Fibroblast of the conjunctiva (primary cell): ENCODE data around the gene ZFHX3.

Experiments
- DNase-seq: peaks from one replicate; pipeline ENCODE4 v3.0.0-alpha.2; 2010; ENCODE audit warnings: low read depth

ZFHX3 gene

DNA sequence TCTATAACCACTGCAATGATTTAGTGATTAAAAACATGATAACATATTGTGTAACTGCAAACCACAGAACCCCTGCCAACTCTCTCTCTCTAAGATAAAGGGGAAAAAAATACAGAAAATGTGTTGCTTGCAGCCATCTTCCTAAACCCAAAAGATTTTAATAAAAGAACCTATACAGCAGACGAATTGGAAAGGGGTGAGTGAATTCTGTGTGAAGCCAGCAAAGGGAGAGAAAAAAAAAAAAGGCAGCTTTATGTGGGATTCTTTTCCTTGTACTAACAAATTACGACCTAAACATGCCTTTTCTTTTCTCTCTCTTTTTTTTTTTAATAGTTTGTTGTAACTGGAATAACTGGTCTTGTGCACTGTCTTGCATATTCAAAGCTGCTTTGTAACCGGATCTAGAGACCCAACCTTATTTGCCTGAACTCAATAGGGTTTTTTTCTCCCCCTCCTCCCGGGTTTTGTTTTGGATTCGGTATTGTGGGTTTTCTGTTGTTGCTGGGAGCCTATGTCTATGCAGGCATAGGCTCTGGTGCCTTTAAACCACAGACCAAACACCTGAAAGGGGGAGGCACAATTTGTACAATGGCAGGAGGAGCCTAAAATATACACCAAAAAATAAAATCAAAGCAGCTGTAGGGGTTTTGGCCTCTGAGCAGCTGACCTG, 7.0 kb upstream of the ZFHX3 start:
- DNase-seq, result no peak

DNA sequence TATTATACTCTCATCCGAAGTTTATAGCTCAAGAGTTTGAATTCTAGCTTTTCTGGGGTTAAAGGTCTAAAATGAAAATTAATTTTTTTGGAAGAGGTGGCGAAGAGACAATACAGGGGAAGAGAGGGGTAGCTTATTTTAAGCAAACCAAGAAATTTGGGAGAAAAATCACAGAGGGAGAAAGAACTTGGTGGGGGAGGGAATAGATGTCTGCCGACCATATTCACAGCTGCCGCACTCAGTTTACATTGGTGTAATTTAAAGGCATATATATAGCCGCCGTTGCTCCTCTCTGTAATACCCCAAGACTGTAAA, 6.5 kb upstream of the ZFHX3 start:
- no peak for DNase-seq

DNA sequence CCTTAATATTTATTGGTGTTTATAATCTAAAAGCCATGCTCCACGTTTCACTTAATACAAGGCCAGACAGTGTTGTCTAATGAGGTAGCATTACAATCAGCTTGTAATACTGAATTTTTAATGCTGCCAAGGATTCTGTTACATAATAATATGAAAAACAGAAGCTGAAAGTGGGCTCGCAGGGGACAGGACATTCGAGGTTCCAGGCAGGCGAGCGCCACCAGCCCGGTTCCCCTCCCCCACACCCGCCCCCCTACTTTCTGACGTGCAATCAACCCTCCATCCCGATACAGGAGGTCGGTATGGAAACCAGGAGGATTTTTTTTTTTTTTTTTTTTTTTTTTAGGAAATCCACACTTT, 6.2 kb upstream of the ZFHX3 start:
- DNase-seq, result no peak

DNA sequence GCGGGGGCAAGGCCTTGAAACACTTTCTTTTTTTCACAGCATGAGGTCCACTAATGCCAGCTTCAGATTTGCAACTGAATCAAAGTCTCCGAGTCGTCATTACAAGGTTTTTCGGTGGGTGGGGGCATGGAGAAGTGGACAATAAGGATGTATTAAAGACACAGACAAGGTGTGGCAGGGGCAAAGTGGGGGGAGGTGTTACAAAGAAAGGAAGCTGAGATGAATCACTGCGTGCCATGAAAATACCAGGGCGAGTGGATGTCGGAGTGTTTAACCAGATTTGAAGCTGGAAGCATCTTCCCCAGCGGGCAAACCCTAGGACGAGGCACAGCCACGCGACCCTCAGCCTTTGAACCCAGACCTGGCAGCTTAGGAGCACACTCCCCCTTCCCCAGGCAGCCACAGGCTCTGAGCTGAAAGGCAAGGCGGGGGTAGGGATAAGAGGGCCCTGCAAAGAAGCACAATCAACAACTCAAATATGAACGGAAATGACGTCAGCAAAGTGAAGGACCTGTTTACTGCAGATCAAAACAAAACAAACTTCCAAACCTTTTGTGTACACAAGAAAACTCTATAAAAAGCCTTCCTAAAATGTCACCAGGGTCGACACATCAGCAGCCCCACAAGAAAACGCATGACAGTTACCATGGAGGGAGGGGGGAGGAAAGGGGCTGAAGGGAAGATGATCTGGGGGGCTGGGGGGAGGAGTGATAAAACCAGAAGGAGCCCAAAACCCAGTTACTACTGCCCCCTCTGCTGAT, 5.6 kb upstream of the ZFHX3 start:
- no peak for DNase-seq

DNA sequence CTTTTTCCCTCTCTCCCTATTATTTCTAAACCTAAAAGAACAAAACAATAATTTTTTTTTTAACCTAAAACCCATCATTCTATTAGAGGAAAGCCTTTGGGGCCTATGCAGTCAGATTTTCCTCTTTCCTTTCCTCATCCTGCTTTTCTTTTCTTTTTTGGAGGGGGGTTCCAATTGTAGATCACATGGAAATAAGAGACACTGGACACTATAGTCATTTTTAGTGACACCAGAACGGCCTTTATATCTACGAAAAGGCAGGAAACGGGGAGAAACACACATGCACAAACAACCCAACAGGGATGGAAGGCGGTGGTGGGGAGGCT, 5.1 kb upstream of the ZFHX3 start:
- no peak for DNase-seq

DNA sequence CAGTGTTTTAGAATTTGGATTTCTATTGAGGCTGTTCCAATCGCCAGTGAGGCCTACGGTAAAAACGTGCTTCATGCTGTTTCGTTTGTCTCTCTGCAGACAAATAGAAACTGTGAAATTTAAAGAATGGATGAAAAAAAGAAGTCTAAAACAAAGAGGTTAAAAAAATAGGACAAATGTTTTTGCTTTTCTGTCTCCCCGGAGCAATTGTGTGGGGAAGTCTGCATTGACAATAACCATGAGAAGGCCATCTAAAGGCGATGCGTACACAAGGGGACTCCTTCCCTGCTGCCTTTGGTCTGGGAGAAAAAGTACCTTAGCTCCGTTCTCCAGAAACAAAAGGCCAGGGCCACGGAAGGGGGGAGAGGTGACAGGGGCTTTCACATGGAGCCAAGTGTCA, 4.6 kb upstream of the ZFHX3 start:
- no peak for DNase-seq

DNA sequence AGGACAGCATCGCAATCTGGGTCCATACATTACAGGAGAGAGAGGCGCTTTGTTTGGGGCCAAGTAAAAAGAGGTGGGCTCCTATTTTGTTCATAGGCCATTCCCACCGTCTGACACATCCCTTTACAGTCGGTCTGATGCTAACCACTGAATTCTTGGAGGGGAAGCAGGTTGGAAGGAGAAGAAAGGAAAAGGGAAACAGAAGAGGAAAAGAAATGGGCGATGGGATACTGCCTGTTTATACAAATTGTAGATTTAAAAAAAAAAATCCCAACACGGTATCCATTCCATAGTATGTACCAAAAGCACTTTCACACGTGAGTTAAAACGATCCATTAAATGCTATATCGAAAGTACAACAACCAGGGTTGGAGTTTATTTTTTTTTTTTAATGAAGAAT, 4.0 kb upstream of the ZFHX3 start:
- no peak for DNase-seq

DNA sequence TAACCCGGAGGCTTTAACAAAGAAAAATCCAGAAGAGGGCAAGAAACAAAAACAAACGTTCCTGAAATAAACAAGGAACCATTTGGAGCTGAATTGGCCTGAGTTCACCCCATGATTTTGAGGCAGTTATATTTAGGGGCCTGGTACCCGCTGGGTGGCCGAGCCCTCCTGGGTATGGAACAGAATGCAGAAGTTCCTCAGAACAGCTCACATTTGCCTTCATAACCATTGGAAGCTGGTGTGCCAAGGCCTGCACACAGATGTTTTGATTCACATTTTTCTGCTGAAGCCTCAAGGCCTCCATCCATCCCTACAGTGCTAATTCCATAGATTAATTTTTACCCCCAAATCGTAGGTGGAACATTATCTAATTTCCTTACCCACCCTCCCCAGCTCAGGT, 3.3 kb upstream of the ZFHX3 start:
- DNase-seq, result no peak

DNA sequence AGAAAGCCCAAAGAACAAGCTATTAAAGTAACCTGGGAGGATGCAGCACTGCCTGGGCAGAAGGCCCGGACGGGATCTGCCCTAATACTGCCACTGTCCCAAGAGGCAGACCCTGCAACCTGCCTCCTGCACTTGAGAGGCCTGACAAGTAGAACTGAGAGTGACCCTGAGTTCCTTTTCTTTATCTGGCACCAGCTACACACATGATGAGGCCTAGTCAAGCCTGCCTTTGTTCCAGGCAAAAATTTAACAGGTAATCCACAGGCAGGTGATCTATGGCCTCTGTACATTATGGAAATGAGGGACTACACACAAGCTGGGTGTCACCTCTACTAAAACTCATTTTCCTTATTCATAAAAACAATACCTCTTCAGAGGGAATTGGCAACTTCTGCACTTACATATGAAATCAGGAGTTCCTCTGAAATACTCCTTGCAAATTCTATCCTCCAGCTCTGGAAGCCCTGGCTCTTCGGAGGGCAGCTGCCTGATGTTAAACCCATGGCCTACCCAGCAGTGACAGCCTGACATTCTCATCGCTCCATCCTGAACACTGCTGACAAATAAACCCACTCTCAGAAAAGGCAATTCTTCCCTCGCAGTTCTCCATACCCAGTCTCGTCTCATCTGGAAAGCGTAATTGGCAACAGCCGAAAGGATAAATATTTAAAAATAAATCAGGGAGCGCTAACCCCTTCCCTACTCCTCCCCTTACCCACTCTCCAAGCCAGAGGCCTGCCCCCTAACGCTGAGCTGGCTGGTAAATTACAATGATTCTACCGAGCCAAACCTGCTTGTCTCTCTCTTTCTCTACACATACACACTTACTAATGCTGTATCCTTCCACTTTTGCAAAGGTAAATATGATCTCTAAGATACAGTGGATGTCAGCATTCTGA, 2.5 kb upstream of the ZFHX3 start:
- no peak for DNase-seq

DNA sequence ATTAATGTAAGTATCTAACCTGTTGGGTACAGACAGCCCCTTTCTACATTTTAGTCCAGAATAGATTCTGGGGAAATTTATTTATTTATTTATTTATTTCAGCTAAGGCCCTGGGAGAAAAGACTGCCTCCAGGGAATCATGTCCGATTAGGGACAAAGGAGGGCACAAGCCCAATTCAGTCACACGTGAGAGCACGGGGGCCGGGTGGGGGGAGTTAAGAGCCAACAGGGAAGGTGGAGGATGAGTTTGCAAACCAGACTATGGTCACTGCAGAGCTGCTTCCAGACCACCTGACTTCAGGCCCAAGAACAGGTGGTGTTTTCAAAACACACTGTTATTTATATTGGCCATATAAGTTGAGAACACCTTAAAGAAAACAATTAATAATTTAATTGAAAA, 1.6 kb upstream of the ZFHX3 start:
- no peak for DNase-seq

DNA sequence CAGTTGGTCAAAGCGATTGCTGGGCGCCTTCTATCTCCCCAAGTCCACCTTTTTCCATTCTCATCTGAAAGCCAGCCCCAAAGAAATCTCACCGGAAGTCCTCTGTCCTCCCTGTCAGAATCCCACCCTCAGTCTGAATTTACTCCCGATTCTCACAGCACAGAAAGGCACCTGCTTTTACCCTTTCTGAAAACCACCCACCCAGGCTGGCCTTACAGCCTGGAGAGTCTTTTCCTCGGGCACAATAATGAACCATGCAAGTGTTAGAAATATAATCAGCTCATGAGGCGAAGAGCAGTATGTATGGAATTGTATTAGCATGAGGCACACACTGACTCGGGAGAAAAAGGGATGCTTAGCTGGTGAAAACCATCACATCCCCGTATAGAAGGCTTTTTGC, 1.2 kb upstream of the ZFHX3 start:
- DNase-seq, result no peak

DNA sequence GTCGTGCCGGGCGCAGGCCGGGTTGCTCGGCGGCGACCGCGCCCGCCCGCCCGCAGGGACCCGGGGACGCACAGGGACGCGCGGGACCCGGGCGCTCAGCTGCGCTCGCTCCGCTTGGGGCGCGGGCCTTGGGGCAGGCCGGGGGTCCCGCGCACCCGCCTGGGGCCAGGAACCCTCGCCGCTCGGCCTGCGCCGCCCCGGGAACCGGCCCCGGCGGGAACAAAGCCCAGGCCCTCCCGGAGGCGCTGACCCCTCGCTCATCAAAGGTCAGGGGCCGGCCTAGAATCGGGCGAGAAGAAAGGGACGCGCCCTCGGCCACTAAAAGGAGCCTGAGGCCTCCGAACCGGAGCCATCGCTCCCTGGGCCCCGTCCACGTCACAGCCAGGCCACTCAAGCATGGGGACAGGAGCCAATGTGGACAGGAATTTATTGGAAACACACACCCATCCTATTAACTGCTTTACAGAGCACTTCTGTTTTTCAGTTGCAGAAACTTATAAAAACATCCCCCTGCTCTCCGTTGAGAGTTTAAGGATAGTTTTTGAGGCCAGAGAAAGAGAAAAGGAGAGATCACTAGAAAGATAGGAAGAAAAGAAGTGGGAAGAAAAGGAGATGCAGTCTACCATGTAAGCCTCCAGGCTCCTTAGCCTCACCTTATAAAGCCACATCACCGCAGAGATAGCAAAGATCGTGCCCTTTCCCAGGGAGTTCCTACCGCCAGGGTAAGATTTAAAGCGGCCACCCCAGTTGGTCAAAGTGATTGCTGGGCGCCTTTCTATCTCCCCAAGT, 558 bp upstream of the ZFHX3 start:
- no peak for DNase-seq

DNA sequence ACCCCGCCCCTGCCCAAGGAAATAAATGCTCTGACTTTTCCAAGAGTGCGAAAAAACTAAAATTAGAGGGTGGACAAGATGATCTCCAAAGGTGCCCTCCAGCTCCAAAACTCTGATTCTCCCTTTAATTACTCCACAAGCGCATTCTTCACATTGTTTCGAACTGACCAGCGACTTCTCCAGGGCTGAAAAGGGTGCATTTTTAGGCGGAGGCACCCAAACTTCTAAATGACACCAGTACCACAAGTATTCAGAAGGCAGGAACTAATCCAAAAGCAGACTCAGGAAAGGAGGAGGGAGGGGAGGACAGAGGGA, 750 bp downstream of the ZFHX3 start:
- no peak for DNase-seq

DNA sequence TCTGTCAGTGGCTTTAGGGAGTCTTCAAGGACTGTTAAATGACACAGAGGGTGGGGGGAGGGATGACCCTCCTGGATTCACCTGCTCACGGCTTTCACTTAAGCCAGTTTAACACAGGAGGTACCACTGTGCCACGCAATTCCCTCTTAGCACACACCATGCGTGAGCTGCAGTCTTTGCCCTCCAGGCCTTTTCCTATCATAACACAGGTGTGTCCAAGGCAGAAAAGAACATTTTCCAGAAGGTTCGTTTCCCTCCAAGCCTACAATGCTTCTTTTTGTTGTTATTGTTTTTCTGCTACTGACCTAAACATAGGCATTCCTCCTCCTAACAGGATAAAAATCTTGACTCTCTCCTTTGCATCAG, 1.1 kb downstream of the ZFHX3 start:
- no peak for DNase-seq

DNA sequence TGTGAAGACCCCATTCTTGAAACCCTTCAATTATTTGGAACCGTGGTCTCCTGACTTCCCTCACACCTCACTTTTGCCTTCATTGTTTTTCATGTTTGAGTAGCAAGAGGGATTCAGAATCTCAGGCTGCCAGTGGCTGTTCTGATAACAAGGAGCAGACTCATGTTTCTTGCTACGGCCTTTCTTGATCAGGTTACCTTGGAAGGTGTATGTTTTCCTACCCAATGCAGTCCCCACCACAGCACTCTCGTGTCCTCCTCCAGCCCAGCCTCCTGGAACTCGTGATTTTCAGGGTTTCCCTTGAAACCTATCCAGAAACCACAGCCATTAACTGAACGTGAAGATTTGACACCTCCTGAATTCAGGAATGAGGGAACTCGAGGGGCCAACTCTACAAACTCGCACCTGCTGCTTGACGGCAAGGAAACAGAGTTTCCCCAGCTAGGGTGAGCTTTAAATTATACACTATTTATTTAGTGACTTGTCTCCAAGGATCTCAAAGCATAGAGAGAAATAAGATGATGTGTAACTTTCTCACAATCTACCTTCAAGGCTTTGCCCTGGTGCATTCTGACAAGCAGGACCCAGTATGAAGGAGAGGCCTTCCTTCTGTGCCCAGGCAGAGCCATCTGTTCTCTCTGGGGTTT, 1.6 kb downstream of the ZFHX3 start:
- DNase-seq, result no peak

DNA sequence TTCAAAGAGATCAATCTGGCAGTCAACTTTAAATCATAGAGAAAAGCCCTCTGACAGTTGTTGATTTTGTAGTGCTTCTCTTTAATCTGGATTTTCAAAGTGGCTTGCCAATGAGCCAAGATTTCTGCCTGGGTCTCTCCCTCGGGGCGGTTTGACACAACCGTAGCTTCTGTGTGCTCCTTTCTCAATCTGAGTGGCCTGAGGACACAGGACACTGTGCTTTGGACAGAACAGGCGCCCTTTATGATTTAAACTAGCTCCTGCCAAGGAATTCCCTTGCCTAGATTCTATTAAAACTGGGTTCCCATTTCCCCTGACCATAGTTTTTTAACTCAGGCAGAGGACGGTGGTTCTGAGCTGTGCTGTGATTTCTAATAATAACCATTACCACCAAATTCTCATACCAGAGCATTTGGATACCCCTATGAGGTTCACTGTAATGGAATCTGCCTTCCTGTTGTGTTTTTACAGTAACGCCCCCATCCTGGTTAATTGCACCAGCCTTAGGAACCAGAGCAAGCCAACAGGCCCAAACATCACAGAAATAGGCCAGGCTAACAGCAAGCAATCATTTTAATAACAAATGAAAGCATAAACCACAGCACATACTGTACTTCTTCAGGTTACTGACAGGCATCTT, 4.0 kb downstream of the ZFHX3 start:
- no peak for DNase-seq

DNA sequence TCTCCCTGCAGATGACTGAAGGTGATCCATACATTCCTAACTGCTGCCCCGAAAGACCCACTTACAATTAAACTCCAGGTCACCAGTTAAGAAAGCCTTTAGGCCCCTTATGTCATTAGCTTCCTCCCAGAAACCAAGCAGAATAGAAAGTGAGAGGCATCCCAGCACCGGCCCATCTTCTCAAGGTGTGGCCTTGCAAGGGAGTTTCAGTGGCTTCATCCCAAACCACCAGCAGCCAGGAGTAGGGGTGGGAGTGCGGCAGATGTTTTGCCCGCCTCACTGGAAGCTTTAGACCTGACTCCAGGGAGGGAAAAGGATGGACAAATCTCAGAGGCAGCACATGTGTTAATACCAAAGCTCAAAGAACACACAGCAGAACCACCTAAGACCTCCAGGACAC, 5.1 kb downstream of the ZFHX3 start:
- DNase-seq, result no peak

DNA sequence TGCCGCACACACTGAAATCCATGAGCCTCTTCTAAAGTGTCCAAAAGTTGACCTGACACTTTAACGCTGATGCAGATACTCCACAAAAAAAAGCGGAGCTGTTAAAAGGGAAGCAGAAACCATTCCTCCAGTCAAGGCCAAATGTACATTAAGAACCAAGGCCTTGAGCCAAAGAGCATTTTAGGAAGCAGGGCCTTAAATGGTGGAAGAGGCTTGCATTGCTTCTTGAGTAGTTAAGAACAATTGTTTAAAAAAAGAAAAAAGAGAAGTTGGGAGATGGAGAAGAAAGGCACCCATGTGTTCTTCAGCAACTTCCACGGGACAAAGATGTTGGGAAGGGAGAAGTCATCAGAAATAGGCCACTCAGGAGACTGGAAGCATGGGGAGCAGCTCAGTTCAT, 6.3 kb downstream of the ZFHX3 start:
- DNase-seq, result no peak

DNA sequence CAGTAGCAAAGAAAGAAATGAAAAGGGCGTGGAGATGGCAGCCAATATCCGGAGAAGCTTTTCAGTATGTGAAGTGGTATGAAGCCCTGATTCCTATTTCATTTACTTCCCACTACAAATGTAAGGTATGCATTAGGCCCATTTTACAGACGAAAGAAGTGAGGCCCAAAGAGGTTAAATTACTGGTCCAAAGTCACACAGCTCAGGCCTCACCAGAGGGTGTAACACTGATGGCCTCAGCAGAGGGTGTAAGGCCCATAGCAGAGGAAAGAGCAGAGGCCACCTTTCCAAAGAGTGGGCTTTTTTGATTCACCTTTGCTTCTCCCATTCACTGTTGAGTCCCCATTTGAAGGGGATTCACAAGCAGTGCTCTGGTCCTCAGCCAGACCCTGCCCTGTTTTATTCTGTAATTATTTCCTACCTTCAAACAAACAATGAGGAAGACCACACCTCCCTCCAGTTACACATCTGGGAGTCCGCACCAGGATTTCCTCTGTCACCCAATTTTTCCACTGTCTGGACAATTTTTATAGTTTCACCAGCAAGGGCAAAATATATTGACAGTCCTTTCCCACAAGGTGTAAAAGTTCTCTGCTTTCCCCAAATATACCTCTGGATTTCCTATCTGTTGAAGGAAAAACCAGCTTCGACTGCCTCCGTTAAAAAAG, 7.1 kb downstream of the ZFHX3 start:
- no peak for DNase-seq

DNA sequence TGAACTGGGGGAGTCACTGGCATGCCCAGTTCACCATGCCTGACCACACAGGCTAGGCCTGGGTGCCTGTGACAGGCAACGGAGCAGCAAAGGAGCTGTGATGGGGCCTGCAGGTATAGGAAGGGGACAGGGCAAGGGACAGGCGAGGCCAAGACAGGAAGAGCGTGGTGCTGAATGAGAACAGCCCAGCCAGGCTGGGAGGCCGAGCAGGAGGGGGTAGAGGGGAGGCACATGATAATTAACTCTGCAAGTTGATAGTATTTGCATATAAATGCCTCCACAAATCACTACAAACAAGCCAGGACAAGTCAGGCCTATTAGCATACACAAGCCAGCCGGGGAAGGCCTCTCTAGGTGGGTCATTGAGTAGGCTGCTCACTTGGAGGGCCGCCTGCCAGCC, 7.8 kb downstream of the ZFHX3 start:
- DNase-seq, result no peak

DNA sequence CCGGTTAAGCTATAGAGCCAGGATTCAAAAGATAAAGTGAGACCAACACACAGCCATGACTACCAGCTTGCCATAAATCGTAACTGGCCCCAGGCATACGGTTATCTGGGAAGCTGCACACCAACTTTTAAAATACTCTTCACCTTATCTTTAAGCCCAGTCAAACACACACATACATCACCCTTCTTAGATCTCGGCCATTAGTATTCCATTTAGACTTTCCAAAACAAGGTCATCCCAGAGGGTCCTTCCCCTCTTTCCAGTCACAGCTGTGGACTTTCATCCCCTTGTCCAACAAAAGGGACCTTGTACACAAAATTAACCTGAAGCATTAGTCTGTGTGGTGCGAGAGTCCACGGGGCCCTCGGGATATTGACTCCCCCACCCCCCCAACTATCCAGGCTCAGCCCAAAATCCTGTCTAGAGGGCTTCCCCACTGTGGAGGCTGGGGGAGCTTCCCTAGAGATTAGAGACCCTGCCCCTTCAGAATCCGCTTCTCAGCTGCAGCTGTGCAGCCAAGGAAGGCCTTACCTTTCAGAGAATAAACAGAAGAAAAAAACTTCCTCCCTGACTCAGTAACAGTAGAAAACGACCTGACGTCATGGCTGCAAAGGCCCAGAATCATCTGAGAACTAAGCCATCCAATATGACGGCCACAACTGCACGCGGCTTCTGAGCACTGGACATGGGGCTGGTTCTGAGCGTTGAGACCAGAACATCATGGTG, 9.9 kb downstream of the ZFHX3 start:
- DNase-seq, result no peak
